CD14-positive monocyte (primary cell): Measurements from ENCODE around the gene SLC26A1. TPM values are rescaled to one million over a fixed set of nuclear protein-coding genes. Genes with fewer than 3 reads are reported as not detected.
A peak's percentile ranks its signal among the peaks of the same experiment; 100 is the strongest.

ENCODE experiments used
- DNase-seq, 3 donors: peaks; one replicate each; pipeline ENCODE4 v3.0.0-alpha.2; 2011 to 2022
- H2AFZ ChIP-seq: 2 replicates; pipeline ENCODE4 v1.6.0; 2012; ENCODE audit warnings: mild to moderate bottlenecking, low read depth, low read length, inconsistent platforms; ENCODE audit not compliant: insufficient read depth, poor library complexity, severe bottlenecking
- H3K27ac ChIP-seq, 2 donors: 1 replicate in 1 of 2; 2 replicates in 1 of 2; pipeline ENCODE4 v1.5.1; 2012 to 2013; ENCODE audit warnings: low read length in 2 of 2, control low read depth in 1 of 2, inconsistent platforms in 1 of 2, low read depth in 1 of 2, mild to moderate bottlenecking in 1 of 2
- H3K27me3 ChIP-seq, 2 donors: one replicate each; pipeline versions ENCODE4 v1.6.0 to v1.6.1; 2011 to 2013; ENCODE audit warnings: low read length in 2 of 2; ENCODE audit not compliant: control insufficient read depth in 2 of 2, insufficient read depth in 2 of 2
- H3K36me3 ChIP-seq, 2 donors: replicated peaks in 1 of 2; 1 replicate in 1 of 2; 2 replicates in 1 of 2; pipeline versions ENCODE4 v1.5.1 to v1.6.1; 2012 to 2013; ENCODE audit warnings: low read length in 2 of 2, control low read depth in 1 of 2, inconsistent platforms in 1 of 2, mild to moderate bottlenecking in 1 of 2; ENCODE audit not compliant: insufficient read depth in 2 of 2, control insufficient read depth in 1 of 2
- H3K4me1 ChIP-seq, 2 donors: 1 replicate in 1 of 2; 2 replicates in 1 of 2; pipeline versions ENCODE4 v1.5.1 to v1.6.1; 2012 to 2013; ENCODE audit warnings: low read length in 2 of 2, control low read depth in 1 of 2, inconsistent platforms in 1 of 2, mild to moderate bottlenecking in 1 of 2, moderate library complexity in 1 of 2; ENCODE audit not compliant: insufficient read depth in 2 of 2, control insufficient read depth in 1 of 2
- H3K4me2 ChIP-seq: replicated peaks from 2 replicates; pipeline ENCODE3; 2012; ENCODE audit warnings: low read length, moderate library complexity, mild to moderate bottlenecking; ENCODE audit not compliant: poor library complexity, severe bottlenecking; ENCODE audit errors: extremely low read depth
- H3K4me3 ChIP-seq, 3 experiments: fragments of 200-600 bp in 1 of 3; sonication (generic) in 1 of 3; replicated peaks in 1 of 3; 1 replicate in 2 of 3; 2 replicates in 1 of 3; pipeline ENCODE4 v1.5.1; 2011 to 2013; ENCODE audit warnings: low read length in 3 of 3, mild to moderate bottlenecking in 3 of 3, control low read depth in 2 of 3, low read depth in 2 of 3, inconsistent platforms in 1 of 3, moderate library complexity in 1 of 3
- H3K79me2 ChIP-seq: 2 replicates; pipeline ENCODE4 v1.6.0; 2012; ENCODE audit warnings: mild to moderate bottlenecking, control low read depth, inconsistent platforms, low read length, moderate library complexity; ENCODE audit not compliant: insufficient read depth
- H3K9ac ChIP-seq: 2 replicates; pipeline ENCODE4 v1.6.0; 2017; ENCODE audit warnings: low read length, mild to moderate bottlenecking; ENCODE audit not compliant: insufficient read depth, poor library complexity, severe bottlenecking
- H3K9me3 ChIP-seq, 2 donors: replicated peaks in 1 of 2; 1 replicate in 1 of 2; 2 replicates in 1 of 2; pipeline versions ENCODE4 v1.5.1 to v1.6.1; 2012 to 2013; ENCODE audit warnings: low read length in 2 of 2, control low read depth in 1 of 2; ENCODE audit not compliant: control insufficient read depth in 1 of 2, insufficient read depth in 1 of 2
- H4K20me1 ChIP-seq: 2 replicates; pipeline ENCODE4 v1.6.0; 2012; ENCODE audit warnings: mild to moderate bottlenecking, low read length, control low read depth, moderate library complexity; ENCODE audit not compliant: insufficient read depth
- H3K27ac Mint-ChIP-seq, 7 donors: one replicate each; pipeline ENCODE4 v1.8.0; 2020; ENCODE audit warnings: mild to moderate bottlenecking in 7 of 7, mixed read lengths in 7 of 7, moderate library complexity in 6 of 7, inconsistent platforms in 2 of 7
- H3K27me3 Mint-ChIP-seq, 3 donors: one replicate each; pipeline ENCODE4 v1.8.0; 2021 to 2022; ENCODE audit warnings: low read depth in 3 of 3, mild to moderate bottlenecking in 3 of 3, mixed read lengths in 3 of 3, moderate library complexity in 3 of 3, inconsistent platforms in 1 of 3
- H3K36me3 Mint-ChIP-seq, 2 donors: one replicate each; pipeline ENCODE4 v1.8.0; 2020; ENCODE audit warnings: mixed read lengths in 2 of 2, inconsistent platforms in 1 of 2, mild to moderate bottlenecking in 1 of 2
- H3K4me1 Mint-ChIP-seq: one replicate; pipeline ENCODE4 v1.8.0; 2020; ENCODE audit warnings: mild to moderate bottlenecking, mixed read lengths
- H3K4me3 Mint-ChIP-seq, 2 donors: one replicate each; pipeline ENCODE4 v1.8.0; 2020; ENCODE audit warnings: mild to moderate bottlenecking in 2 of 2, mixed read lengths in 2 of 2, moderate library complexity in 1 of 2
- H3K9me3 Mint-ChIP-seq, 7 donors: one replicate each; pipeline ENCODE4 v1.8.0; 2020 to 2022; ENCODE audit warnings: mixed read lengths in 7 of 7, mild to moderate bottlenecking in 6 of 7, moderate library complexity in 6 of 7, inconsistent platforms in 2 of 7
- CTCF ChIP-seq: fragments of 200-600 bp; IDR thresholded peaks from one replicate; pipeline ENCODE4 v1.8.0; 2022; ENCODE audit warnings: antibody characterized with exemption, mild to moderate bottlenecking
- WGBS: methylation state at CpG from one replicate; pipeline ENCODE4 v1.1.5; 2013; ENCODE audit warnings: missing lambda C conversion rate; ENCODE audit not compliant: insufficient coverage; 5-methylcytosine and 5-hydroxymethylcytosine counted together
- intact Hi-C, 2 donors: fragments of 100-400 bp; cut with micrococcal nuclease; formaldehyde crosslinking; loops; one replicate each; pipeline versions ENCODE4 v1.15.0 to v1.15.1; 2023
- polyA plus RNA-seq, 3 donors: library from polyadenylated mRNA; depleted of rRNA in 1 of 3; unstranded in 2 of 3; stranded (reverse) in 1 of 3; fragments of 300-500 nt in 2 of 3; fragments of >200 nt in 1 of 3; fragmentation: Illumina TruSeq in 2 of 3; gene quantifications; 1 replicate in 2 of 3; 2 replicates in 1 of 3; pipeline ENCODE4 v1.2.3, GENCODE V29; 2012 to 2021

Gene SLC26A1
- polyA plus RNA-seq, 3 donors: 0.16 to 0.37 (median 0.18) TPM

DNA sequence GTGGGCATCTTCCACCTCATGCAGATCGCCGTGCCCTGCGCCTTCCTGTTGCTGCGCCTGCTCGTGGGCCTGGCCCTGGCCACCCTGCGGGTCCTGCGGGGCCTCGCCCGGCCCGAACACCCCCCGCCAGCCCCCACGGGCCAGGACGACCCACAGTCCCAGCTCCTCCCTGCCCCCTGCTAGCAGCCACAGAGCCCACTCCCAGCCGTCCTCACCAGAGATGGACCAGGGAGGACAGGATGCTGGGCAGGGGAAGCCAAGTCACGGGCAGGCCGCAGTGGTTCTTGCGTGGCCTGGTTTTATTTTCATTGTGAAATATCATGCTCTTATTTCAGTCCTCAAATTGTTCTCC is 34.9 kb downstream of the SLC26A1 start:
- no peak overlapping the region for H2AFZ ChIP-seq
- no peak overlapping the region for H3K4me3 Mint-ChIP-seq
- H3K4me3 ChIP-seq: no peak overlapping the region
- H3K27me3 Mint-ChIP-seq: no peaks in the 10 kb centered on the region
- no peak overlapping the region for H3K9ac ChIP-seq
- H3K36me3 ChIP-seq: peaks cover 42 to 92% of the 10 kb centered on the region in 2 donors
- no peak overlapping the region for H3K27ac Mint-ChIP-seq
- no peaks in the 10 kb centered on the region for H3K27me3 ChIP-seq
- no peaks in the 10 kb centered on the region for H3K4me1 Mint-ChIP-seq
- H3K27ac ChIP-seq: no peak overlapping the region
- no peak for DNase-seq
- no peaks in the 10 kb centered on the region for H3K9me3 ChIP-seq
- 95% methylated on average over 13 of the region's 17 CpGs for WGBS
- no peak for TF ChIP-seq CTCF
- no peak overlapping the region for H3K4me2 ChIP-seq
- H3K36me3 Mint-ChIP-seq: peaks cover 40 to 72% of the 10 kb centered on the region in 2 donors
- H3K79me2 ChIP-seq: no peaks in the 10 kb centered on the region
- peaks cover 0 to 3% (median 0%) of the 10 kb centered on the region in 7 donors for H3K9me3 Mint-ChIP-seq
- H4K20me1 ChIP-seq: peaks cover 18% of the 10 kb centered on the region
- H3K4me1 ChIP-seq: no peaks in the 10 kb centered on the region
- intact Hi-C loops: no loop called here

DNA sequence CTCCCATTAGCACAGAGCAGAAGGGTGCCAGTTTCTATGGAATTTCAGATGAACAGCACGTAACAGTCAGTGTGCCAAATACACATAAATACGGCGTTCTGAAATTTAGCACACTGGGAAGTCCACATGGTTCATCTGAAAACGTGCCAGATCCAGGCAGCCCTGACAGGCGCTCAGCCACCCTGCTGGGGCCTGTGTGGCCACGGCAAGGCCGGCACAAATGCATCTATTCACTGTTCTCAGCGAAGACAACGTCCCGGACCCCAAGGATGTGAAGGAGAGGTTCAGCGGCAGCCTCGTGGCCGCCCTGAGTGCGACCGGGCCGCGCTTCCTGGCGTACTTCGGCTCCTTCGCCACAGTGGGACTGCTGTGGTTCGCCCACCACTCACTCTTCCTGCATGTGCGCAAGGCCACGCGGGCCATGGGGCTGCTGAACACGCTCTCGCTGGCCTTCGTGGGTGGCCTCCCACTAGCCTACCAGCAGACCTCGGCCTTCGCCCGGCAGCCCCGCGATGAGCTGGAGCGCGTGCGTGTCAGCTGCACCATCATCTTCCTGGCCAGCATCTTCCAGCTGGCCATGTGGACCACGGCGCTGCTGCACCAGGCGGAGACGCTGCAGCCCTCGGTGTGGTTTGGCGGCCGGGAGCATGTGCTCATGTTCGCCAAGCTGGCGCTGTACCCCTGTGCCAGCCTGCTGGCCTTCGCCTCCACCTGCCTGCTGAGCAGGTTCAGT is 35.5 kb downstream of the SLC26A1 start:
- WGBS: 97% methylated on average over 44 of the region's 45 CpGs
- Histone ChIP-seq H3K4me2 (no peak overlapping the region), H3K4me3 (no peak overlapping the region), H4K20me1 (peaks cover 18% of the 10 kb centered on the region), H3K79me2 (no peaks in the 10 kb centered on the region), H3K27ac (no peak overlapping the region), H3K9ac (no peak overlapping the region), H3K9me3 (no peaks in the 10 kb centered on the region), H3K36me3 (peaks cover 45 to 92% of the 10 kb centered on the region in 2 donors), H3K27me3 (no peaks in the 10 kb centered on the region), H3K4me1 (no peaks in the 10 kb centered on the region), H2AFZ (no peak overlapping the region)
- DNase-seq: no peak
- Mint-ChIP-seq H3K4me3 (no peak overlapping the region), H3K9me3 (peaks cover 0 to 3% (median 0%) of the 10 kb centered on the region in 7 donors), H3K36me3 (peaks cover 42 to 76% of the 10 kb centered on the region in 2 donors), H3K4me1 (no peaks in the 10 kb centered on the region), H3K27me3 (no peaks in the 10 kb centered on the region), H3K27ac (peak overlapping the region in 1 of 7 donors; percentile 85)
- no peak for TF ChIP-seq CTCF
- intact Hi-C loops: no loop called here
